Neural progenitor cell (in vitro differentiated cells): Measurements from ENCODE around the gene GAB1.

Experiments used
- EZH2 ChIP-seq: fragments of 200-600 bp; sonication (generic); IDR thresholded peaks from 2 replicates; pipeline ENCODE4 v1.6.1; 2017; ENCODE audit warnings: antibody characterized with exemption, mild to moderate bottlenecking, moderate library complexity
- TF ChIP-seq, protein P1 (sequence below): fragments of 200-600 bp; sonication (generic); IDR thresholded peaks from 2 replicates; pipeline ENCODE4 v1.5.1; 2017; ENCODE audit warnings: antibody characterized with exemption, mild to moderate bottlenecking

DNA sequence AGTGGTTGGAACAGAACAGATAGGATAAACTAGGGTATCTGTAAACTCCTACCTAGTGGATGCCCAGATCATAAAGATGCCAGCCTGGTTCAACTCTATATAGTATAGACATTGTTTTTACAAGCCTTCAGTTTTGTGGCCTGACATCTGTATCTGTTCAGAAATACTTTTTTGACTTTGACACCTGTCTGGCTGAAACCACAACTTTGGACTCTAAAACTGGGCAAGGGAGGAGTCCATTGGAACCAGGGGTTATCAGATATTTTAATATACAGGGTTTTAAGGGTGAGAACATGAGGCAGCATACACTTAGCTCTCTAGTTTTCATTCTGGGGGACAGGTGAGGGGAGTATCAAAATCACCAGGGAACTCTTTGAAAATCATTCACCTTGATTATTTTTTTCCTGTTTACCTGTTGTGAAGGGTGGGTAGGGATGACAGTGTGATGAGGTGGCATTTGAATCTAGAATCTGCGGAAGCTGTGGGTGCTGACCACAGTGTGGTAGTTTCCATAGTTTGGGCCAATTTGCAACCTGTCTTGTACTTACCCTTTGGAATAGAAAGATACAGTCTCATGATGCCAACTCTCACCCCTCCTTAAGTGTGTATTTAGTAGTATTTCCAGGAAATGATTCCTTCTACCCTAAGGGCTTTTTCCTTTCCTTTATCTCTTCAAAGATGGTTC lies 20.6 kb downstream of the GAB1 start:
- TF ChIP-seq, protein P1, sequence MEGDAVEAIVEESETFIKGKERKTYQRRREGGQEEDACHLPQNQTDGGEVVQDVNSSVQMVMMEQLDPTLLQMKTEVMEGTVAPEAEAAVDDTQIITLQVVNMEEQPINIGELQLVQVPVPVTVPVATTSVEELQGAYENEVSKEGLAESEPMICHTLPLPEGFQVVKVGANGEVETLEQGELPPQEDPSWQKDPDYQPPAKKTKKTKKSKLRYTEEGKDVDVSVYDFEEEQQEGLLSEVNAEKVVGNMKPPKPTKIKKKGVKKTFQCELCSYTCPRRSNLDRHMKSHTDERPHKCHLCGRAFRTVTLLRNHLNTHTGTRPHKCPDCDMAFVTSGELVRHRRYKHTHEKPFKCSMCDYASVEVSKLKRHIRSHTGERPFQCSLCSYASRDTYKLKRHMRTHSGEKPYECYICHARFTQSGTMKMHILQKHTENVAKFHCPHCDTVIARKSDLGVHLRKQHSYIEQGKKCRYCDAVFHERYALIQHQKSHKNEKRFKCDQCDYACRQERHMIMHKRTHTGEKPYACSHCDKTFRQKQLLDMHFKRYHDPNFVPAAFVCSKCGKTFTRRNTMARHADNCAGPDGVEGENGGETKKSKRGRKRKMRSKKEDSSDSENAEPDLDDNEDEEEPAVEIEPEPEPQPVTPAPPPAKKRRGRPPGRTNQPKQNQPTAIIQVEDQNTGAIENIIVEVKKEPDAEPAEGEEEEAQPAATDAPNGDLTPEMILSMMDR = no peak
- TF ChIP-seq EZH2 = no peak
